AG10803 (cell line): ENCODE results near the gene TPD52L2.

Experiments
- DNase-seq: peaks from one replicate; pipeline ENCODE4 v3.0.0; 2010; ENCODE audit warnings: low read depth
- H3K4me3 ChIP-seq: 2 replicates; pipeline ENCODE4 v1.5.1; 2011; ENCODE audit warnings: mild to moderate bottlenecking, low read length, control low read depth
- TF ChIP-seq, protein P1 (sequence below): conservative IDR thresholded peaks from 2 replicates; pipeline ENCODE4 v1.5.1; 2011; ENCODE audit warnings: mild to moderate bottlenecking, low read length, control low read depth, inconsistent platforms

Gene TPD52L2

DNA sequence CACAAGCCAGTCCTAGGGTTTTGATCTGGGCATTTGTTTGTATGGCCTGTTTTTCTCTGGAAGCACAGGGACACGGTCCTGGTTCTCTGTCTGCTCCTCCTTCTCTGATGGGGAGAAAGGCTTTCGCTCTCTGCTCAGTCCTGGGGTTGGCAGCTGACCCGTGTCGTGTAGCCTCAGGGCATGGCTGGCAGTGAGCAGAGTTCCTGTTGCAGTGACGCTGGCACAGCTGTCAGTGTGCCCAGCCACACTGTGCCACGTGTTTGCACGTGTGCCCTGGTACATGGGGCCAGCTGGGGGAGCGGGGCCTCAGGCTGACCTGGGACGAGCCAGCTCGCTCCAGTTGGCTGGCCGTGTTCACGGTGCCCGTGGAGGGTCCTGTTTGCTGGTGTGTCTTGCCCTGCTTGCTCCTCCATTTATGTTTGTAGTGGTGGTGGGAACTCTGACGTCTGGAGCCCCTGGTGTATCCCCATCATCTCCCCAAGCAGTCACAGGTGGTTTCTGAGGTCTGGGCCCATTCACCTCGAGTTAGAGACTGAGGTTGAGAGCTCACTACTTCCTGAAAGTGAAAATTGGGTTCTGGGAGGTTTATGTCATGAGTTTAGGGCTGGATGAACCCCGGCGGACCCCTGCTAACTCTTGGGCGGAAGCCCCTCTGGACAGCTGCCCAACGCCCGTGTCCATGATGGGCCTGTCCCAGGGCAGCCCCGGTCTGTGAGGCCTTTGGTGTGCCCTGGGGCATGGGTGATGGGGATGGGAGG lies 19.6 kb downstream of the TPD52L2 start:
- TF ChIP-seq, protein P1, sequence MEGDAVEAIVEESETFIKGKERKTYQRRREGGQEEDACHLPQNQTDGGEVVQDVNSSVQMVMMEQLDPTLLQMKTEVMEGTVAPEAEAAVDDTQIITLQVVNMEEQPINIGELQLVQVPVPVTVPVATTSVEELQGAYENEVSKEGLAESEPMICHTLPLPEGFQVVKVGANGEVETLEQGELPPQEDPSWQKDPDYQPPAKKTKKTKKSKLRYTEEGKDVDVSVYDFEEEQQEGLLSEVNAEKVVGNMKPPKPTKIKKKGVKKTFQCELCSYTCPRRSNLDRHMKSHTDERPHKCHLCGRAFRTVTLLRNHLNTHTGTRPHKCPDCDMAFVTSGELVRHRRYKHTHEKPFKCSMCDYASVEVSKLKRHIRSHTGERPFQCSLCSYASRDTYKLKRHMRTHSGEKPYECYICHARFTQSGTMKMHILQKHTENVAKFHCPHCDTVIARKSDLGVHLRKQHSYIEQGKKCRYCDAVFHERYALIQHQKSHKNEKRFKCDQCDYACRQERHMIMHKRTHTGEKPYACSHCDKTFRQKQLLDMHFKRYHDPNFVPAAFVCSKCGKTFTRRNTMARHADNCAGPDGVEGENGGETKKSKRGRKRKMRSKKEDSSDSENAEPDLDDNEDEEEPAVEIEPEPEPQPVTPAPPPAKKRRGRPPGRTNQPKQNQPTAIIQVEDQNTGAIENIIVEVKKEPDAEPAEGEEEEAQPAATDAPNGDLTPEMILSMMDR, result no peak
- no peak overlapping the region for H3K4me3 ChIP-seq

DNA sequence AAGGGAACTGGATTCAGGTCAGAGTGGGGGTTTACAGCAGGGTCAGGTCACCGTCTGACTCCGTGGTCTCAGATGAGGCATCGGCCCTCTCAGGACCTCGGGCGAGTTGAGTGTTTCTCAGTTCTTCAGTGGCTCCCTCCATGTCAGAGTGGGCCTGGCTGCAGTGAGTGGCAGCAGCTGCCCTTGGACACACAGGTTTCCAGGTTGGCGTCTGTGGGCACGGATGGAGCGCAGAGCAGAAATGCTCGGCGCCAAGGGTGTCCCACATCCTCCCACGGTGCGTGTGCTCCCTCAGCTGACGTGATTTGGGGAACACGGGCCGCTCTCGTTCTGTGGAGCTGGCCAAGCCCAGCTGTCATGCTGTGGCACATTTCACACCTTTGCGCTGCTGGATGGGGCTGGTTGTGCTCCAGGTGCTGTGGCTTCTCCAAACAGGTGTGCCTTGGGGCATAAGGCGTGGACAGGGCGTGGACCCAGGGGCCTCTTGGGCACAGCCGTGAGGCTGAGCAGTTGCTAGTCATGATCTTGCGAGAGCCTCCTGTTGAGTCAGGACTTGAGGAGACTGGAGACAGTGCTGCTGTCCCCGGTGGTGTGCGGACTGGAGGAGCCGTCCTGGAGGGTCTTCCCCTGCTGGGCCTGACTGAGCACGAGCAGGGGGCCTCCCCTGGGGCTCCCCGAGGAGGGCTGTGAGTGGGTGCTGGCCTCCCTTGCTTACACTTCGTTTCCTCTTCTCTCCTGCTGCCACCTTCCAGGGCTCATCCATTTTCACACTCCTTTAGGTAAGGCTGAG lies 20.4 kb downstream of the TPD52L2 start:
- TF ChIP-seq, protein P1, result no peak
- DNase-seq, result no peak
- H3K4me3 ChIP-seq, result no peak overlapping the region

More for the DNA sequence above, 19.6 kb downstream of the TPD52L2 start:
- DNase-seq, result no peak

DNA sequence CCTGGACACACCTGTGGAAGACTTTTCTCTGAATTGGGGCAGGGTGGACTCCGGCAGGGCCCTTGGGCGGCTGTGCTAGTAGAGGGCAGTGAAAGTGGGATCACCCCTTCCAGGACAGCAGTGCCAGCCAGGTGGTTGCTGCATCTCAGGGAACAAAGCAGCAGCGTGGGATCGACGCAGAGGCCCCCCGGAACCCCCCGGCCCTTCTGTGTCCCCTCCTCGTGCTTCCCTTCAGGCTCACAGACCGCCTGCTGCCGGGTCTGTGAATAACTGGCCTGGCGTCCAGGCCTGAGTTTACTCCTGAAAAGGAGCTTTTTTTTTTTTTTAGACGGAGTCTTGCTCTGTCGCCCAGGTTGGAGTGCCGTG lies 21.0 kb downstream of the TPD52L2 start:
- TF ChIP-seq, protein P1, result no peak
- no peak for DNase-seq

DNA sequence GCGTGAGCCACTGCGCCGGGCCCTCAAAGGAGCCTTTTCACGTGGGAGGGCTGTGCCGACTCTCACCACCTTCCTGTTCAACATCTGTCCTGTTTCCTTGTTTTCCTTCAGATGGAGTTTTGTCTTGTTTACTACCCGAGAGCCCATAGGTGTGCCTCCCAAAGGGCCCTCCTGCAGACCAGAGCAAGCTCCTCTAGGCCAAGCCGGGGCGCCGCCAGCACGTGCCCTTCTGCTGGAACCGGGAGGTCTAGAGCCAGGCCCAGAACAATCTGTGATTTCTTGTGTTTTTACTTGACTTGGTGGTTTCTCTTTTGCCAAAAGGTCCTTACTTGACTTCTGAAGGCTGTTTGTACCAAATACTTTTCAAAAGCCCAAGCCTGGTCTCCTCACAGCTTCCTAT lies 21.9 kb downstream of the TPD52L2 start:
- H3K4me3 ChIP-seq, result no peak overlapping the region
- no peak for DNase-seq
- TF ChIP-seq, protein P1, result no peak

More for the DNA sequence above, 21.0 kb downstream of the TPD52L2 start:
- no peak overlapping the region for H3K4me3 ChIP-seq

DNA sequence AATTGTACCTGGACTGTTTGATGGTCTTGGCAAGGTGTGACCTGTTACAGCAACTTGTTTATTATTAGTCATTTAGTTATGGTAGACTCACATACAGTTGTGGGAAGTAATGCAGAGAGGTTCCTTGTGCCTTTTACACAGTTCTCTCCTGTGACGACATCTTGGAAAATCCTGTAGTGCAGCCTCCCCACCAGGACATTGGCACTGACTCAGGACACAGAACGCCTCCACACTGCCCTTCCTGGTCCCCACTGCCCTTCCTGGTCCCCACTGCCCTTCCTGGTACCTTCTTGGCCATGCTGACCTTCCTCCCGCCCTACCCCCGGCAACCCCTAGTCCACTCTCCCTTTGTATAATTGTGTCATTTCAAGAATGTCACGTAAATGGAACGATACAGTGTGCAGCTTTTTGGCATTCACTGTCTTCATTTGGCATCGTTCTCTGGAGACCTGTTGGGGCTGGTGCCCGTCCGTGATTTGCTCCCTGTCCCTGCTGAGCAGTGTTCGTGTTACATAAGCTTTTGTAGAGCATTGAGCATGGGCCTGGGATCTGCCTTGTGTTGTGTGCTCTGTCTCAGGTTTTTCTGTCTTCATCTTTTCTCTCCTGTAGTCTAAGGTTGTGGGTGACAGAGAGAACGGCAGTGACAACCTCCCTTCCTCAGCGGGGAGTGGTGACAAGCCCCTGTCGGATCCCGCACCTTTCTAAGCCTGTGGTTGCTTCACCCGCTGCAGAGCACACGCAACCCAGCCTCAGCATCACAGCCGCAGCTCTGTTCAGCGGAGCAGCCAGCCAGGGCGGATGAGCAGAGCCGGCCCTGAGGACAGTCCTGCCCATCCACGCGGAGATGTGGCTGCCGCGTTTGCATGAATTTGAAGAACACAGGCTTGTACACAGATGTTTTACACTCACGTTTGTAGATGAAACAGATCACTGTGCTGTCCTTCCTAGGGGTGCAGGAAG lies 24.5 kb downstream of the TPD52L2 start:
- H3K4me3 ChIP-seq, result no peak overlapping the region
- TF ChIP-seq, protein P1, result no peak
- no peak for DNase-seq

DNA sequence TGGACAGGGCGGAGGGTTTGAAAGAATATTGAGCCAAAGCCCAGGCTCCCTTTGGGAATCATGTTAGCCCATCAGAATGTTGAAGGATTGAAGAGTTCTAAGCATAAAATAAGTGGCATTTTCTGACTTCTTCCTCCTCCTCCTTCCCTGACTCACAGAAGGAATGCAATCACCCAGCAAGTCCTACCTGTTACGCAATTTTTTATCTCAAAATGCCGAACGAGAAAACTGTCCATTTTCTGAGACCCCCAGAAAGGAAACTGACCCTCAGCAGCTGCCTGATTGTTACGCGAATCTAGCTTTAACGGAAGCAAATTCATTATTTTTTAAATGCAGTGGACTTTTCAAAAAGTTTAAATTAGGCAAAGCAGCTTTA lies 25.1 kb downstream of the TPD52L2 start:
- DNase-seq, result peak; percentile 8
- TF ChIP-seq, protein P1, result no peak
- no peak overlapping the region for H3K4me3 ChIP-seq
